HepG2 (cell line): ENCODE measurements around the gene ZNF652. TPM values are rescaled to one million over a fixed set of nuclear protein-coding genes. Genes with fewer than 3 reads are reported as not detected.
A peak's percentile ranks its signal among the peaks of the same experiment; 100 is the strongest.

ENCODE experiments used
- ATAC-seq: fragments of 200-7000 bp; cut with Tn5 transposase; 3 replicates; pipeline ENCODE4 v1.9.1; 2020; ENCODE audit warnings: mild to moderate bottlenecking, moderate library complexity
- BruUV-seq: library from RNA; stranded (reverse); fragments of 400-500 nt; replicated peaks from 2 replicates; lab custom pipeline; 2021; lab: Mats Ljungman, UMichigan
- CTCF ChIA-PET: fragments of 300-600 bp; formaldehyde crosslinking; extraction: SDS; loops from one replicate; lab custom pipeline; 2021; ENCODE audit warnings: low total read pairs, inconsistent platforms, low intra/inter-chr PET ratio; lab: Yijun Ruan, JAX
- POLR2A ChIA-PET: fragments of 350-600 bp; sonication (Branson Sonifier 250); formaldehyde crosslinking; loops from one replicate; lab custom pipeline; 2020; ENCODE audit warnings: antibody characterized with exemption, inconsistent platforms; lab: Yijun Ruan, JAX
- DNase-seq: peaks from one replicate; pipeline ENCODE4 v3.0.0-alpha.2; 2015; ENCODE audit warnings: low spot score
- FAIRE-seq: peaks from 3 replicates; lab custom pipeline; 2011; peaks lifted over from hg19 to GRCh38; lab: Jason Lieb, UNC
- H2AFZ ChIP-seq: one replicate; pipeline ENCODE4 v1.6.1; 2011; ENCODE audit warnings: low read length, inconsistent platforms
- H3K27ac ChIP-seq: fragments of 300-600 bp; 3 replicates; pipeline ENCODE4 v1.8.0; 2011; ENCODE audit warnings: mixed run types, mild to moderate bottlenecking, mixed read lengths, low read length, inconsistent platforms; ENCODE audit not compliant: insufficient read depth; ENCODE audit errors: extremely low read length
- H3K27me3 ChIP-seq, 2 experiments: fragments of 200-600 bp in 1 of 2; 2 replicates in 1 of 2; 3 replicates in 1 of 2; pipeline versions ENCODE4 v1.6.0 to v1.8.0; 2011; ENCODE audit warnings: low read length in 2 of 2, mild to moderate bottlenecking in 2 of 2, moderate library complexity in 2 of 2, inconsistent platforms in 1 of 2; ENCODE audit not compliant: insufficient read depth in 2 of 2, control insufficient read depth in 1 of 2
- H3K36me3 ChIP-seq, 2 experiments: fragments of 200-600 bp in 1 of 2; replicated peaks in 1 of 2; 2 replicates in 1 of 2; 3 replicates in 1 of 2; pipeline versions ENCODE4 v1.5.1 to v1.8.0; 2011; ENCODE audit warnings: low read length in 2 of 2, inconsistent platforms in 1 of 2; ENCODE audit not compliant: insufficient read depth in 2 of 2, control insufficient read depth in 1 of 2
- H3K4me1 ChIP-seq: 2 replicates; pipeline ENCODE4 v1.5.1; 2012; ENCODE audit warnings: low read length, inconsistent platforms; ENCODE audit not compliant: insufficient read depth
- H3K4me2 ChIP-seq: 2 replicates; pipeline ENCODE4 v1.6.0; 2011; ENCODE audit warnings: low read depth, low read length, inconsistent platforms
- H3K4me3 ChIP-seq, 3 experiments: fragments of 200-600 bp in 1 of 3; sonication (generic), shearing (Covaris generic) in 1 of 3; replicated peaks in 1 of 3; 2 replicates each; pipeline ENCODE4 v1.5.1; 2011 to 2016; ENCODE audit warnings: low read length in 3 of 3, inconsistent platforms in 2 of 3, low read depth in 2 of 3, mild to moderate bottlenecking in 2 of 3, control low read depth in 1 of 3, mixed read lengths in 1 of 3; ENCODE audit not compliant: insufficient read depth in 1 of 3
- H3K79me2 ChIP-seq: one replicate; pipeline ENCODE4 v1.6.1; 2011; ENCODE audit warnings: low read length, inconsistent platforms; ENCODE audit not compliant: insufficient read depth
- H3K9ac ChIP-seq: 2 replicates; pipeline ENCODE4 v1.6.0; 2011; ENCODE audit warnings: mild to moderate bottlenecking, low read depth, low read length, inconsistent platforms; ENCODE audit not compliant: insufficient read depth
- H3K9me3 ChIP-seq: 2 replicates; pipeline ENCODE4 v1.5.1; 2012; ENCODE audit warnings: mild to moderate bottlenecking, low read length
- H4K20me1 ChIP-seq: 2 replicates; pipeline ENCODE4 v1.6.0; 2011; ENCODE audit warnings: inconsistent platforms, mild to moderate bottlenecking, low read length, moderate library complexity; ENCODE audit not compliant: insufficient read depth
- ATM ChIP-seq: fragments of 450-650 bp; IDR thresholded peaks from 2 replicates; pipeline ENCODE4 v1.7.1; 2017; ENCODE audit warnings: mild to moderate bottlenecking, borderline replicate concordance
- MED13 ChIP-seq: sonication (generic); formaldehyde crosslinking; IDR thresholded peaks from 2 replicates; pipeline ENCODE4 v1.5.0; 2020; ENCODE audit warnings: missing genetic modification reagents
- NCOA2 ChIP-seq: sonication (generic); formaldehyde crosslinking; IDR thresholded peaks from 2 replicates; pipeline ENCODE4 v1.8.0; 2022; ENCODE audit warnings: inconsistent platforms
- NR2F2 ChIP-seq: IDR thresholded peaks from 2 replicates; pipeline ENCODE4 v1.6.1; 2012; ENCODE audit warnings: low read depth, inconsistent platforms, borderline replicate concordance
- POLR2G ChIP-seq: fragments of 200-400 bp; formaldehyde crosslinking; IDR thresholded peaks from 2 replicates; pipeline ENCODE4 v1.6.1; 2018; ENCODE audit warnings: mild to moderate bottlenecking, low read depth, low read length, moderate library complexity
- TEAD3 ChIP-seq: optimal IDR thresholded peaks from 2 replicates; pipeline ENCODE3; 2016; ENCODE audit warnings: borderline replicate concordance
- ZC3H4 ChIP-seq: sonication (generic); formaldehyde crosslinking; IDR thresholded peaks from 2 replicates; pipeline ENCODE4 v1.4.0; 2020; ENCODE audit warnings: missing genetic modification reagents, borderline replicate concordance
- ZKSCAN8 ChIP-seq: IDR thresholded peaks from 2 replicates; pipeline ENCODE4 v1.6.1; 2016; ENCODE audit warnings: borderline replicate concordance, missing genetic modification reagents, missing compliant biosample characterization
- ZMAT3 ChIP-seq: sonication (generic); formaldehyde crosslinking; conservative IDR thresholded peaks from 2 replicates; pipeline ENCODE4 v1.7.0; 2021; ENCODE audit warnings: missing genetic modification reagents
- ZNF12 ChIP-seq: sonication (generic); formaldehyde crosslinking; IDR thresholded peaks from 2 replicates; pipeline ENCODE4 v1.5.0; 2020; ENCODE audit warnings: missing genetic modification reagents
- WGBS: methylation state at CpG from one replicate; pipeline ENCODE4 v1.1.6; 2017; ENCODE audit warnings: low lambda C conversion rate; 5-methylcytosine and 5-hydroxymethylcytosine counted together
- in situ Hi-C: cut with HindIII; loops from 2 replicates; pipeline ENCODE4 v1.10.0; 2017; ENCODE audit warnings: low pct_unique_long_range_greater_than_20kb; ENCODE audit not compliant: extremely low pct_ligation_motif_present
- intact Hi-C: fragments of 100-400 bp; cut with micrococcal nuclease; formaldehyde crosslinking; loops from one replicate; pipeline ENCODE4 v1.10.0; 2022; ENCODE audit not compliant: unreplicated experiment
- polyA plus RNA-seq, 8 experiments: library from polyadenylated mRNA; depleted of rRNA in 3 of 8; stranded (reverse) in 7 of 8; unstranded in 1 of 8; fragments of >200 nt; fragmentation: Illumina TruSeq in 4 of 8; extraction: Trizol in 4 of 8; gene quantifications; 2 replicates each; pipeline versions ENCODE4 v1.2.1 to v1.2.3, GENCODE V29; 2011 to 2016; ENCODE audit warnings: low read depth in 4 of 8, missing spikeins in 1 of 8, mixed read lengths in 1 of 8; ENCODE audit not compliant: insufficient read depth in 1 of 8
- total RNA-seq, 5 experiments: library from RNA; depleted of rRNA; stranded (reverse); fragments of >200 nt; fragmentation: Illumina TruSeq; extraction: Trizol; gene quantifications; 2 replicates each; pipeline ENCODE4 v1.2.3, GENCODE V29; 2016; ENCODE audit warnings: low read depth in 1 of 5
- TF ChIP-seq, protein P1 (sequence below): sonication (generic); formaldehyde crosslinking; IDR thresholded peaks from 2 replicates; pipeline ENCODE4 v1.5.0; 2020; ENCODE audit warnings: missing genetic modification reagents, mild to moderate bottlenecking, borderline replicate concordance
- TF ChIP-seq, protein P2 (sequence below): sonication (generic); formaldehyde crosslinking; IDR thresholded peaks from 2 replicates; pipeline ENCODE4 v1.5.0; 2020; ENCODE audit warnings: missing genetic modification reagents
- TF ChIP-seq, protein P3 (sequence below): sonication (generic); formaldehyde crosslinking; IDR thresholded peaks from 2 replicates; pipeline ENCODE4 v1.4.0; 2020; ENCODE audit warnings: mild to moderate bottlenecking, missing genetic modification reagents
- TF ChIP-seq, protein P4 (sequence below), 2 experiments: sonication (generic) in 1 of 2; formaldehyde crosslinking in 1 of 2; IDR thresholded peaks; 2 replicates each; pipeline versions ENCODE4 v1.6.1 to v1.9.0; 2014 to 2022; ENCODE audit warnings: antibody characterized with exemption in 1 of 2, borderline replicate concordance in 1 of 2, inconsistent platforms in 1 of 2, low read depth in 1 of 2, missing genetic modification reagents in 1 of 2
- TF ChIP-seq, protein P5 (sequence below): IDR thresholded peaks from 2 replicates; pipeline ENCODE4 v1.6.1; 2012; ENCODE audit warnings: inconsistent platforms
- TF ChIP-seq, protein P6 (sequence below): sonication (generic); formaldehyde crosslinking; IDR thresholded peaks from 2 replicates; pipeline ENCODE4 v1.5.0; 2020; ENCODE audit warnings: missing genetic modification reagents

ZNF652 gene
- total and polyA plus RNA-seq, 2 of the 13 experiments (the other 11 are each of a cell fraction or from before 2014, with no cell fraction given), result 16.2 to 30.2 TPM

DNA sequence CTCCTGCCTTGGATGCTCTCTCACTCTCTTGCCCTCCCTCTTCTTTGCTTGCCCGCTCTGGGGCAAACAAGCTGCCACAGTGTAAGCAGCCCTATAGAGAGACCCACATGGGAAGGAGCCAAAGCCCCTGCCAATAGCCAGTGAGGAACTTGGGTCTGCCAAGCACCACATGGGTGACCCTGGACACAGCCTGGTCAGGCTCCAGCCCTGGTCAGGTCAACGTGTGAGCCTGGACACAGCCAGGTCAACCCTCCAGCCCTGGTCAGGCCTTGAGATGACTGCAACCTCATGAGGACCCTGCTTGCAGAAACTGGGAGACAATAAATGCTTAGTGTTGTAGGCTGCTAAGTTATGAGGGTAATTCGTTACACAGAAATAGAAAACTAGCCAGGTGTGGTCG lies 117.2 kb downstream of the ZNF652 start:
- peaks cover 1 to 26% of the 10 kb centered on the region in 2 experiments; a peak in 4 of 5 replicates for H3K27me3 ChIP-seq
- intact Hi-C loops, result no loop called here
- H3K36me3 ChIP-seq, result no peaks in the 10 kb centered on the region
- no peak overlapping the region for H3K4me3 ChIP-seq
- ChIA-PET CTCF (no interaction called here), POLR2A (no interaction called here)
- no peak overlapping the region for H2AFZ ChIP-seq
- no peaks in the 10 kb centered on the region for H4K20me1 ChIP-seq
- H3K4me1 ChIP-seq, result no peaks in the 10 kb centered on the region
- in situ Hi-C loops, result no loop called here
- no peak overlapping the region for H3K9ac ChIP-seq
- BruUV-seq, result no TSS peak
- ATAC-seq (peak; percentile 59), DNase-seq (no peak), FAIRE-seq (no peak)
- no peaks in the 10 kb centered on the region for H3K79me2 ChIP-seq
- WGBS, result 85% methylated on average over 3 of the region's 4 CpGs
- H3K27ac ChIP-seq, result no peak overlapping the region
- no peaks in the 10 kb centered on the region for H3K9me3 ChIP-seq
- H3K4me2 ChIP-seq, result no peak overlapping the region
- TF ChIP-seq, protein P1, sequence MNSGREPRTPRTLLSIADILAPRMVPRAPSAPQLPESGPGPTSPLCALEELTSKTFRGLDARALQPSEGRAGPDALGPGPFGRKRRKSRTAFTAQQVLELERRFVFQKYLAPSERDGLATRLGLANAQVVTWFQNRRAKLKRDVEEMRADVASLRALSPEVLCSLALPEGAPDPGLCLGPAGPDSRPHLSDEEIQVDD (CRISPR knock-in tag), result no peak
- TF ChIP-seq, protein P2, sequence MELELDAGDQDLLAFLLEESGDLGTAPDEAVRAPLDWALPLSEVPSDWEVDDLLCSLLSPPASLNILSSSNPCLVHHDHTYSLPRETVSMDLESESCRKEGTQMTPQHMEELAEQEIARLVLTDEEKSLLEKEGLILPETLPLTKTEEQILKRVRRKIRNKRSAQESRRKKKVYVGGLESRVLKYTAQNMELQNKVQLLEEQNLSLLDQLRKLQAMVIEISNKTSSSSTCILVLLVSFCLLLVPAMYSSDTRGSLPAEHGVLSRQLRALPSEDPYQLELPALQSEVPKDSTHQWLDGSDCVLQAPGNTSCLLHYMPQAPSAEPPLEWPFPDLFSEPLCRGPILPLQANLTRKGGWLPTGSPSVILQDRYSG (CRISPR knock-in tag), result no peak
- no peak for TF ChIP-seq ATM
- no peak for TF ChIP-seq NCOA2
- no peak for TF ChIP-seq ZKSCAN8 (CRISPR knock-in tag)
- TF ChIP-seq POLR2G, result no peak
- TF ChIP-seq ZMAT3 (CRISPR knock-in tag), result no peak
- TF ChIP-seq NR2F2, result no peak
- TF ChIP-seq ZC3H4 (CRISPR knock-in tag), result no peak
- TF ChIP-seq, protein P3, sequence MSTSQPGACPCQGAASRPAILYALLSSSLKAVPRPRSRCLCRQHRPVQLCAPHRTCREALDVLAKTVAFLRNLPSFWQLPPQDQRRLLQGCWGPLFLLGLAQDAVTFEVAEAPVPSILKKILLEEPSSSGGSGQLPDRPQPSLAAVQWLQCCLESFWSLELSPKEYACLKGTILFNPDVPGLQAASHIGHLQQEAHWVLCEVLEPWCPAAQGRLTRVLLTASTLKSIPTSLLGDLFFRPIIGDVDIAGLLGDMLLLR (CRISPR knock-in tag), result no peak
- no peak for TF ChIP-seq TEAD3 (CRISPR knock-in tag)
- no peak for TF ChIP-seq MED13 (CRISPR knock-in tag)
- TF ChIP-seq, protein P4, sequence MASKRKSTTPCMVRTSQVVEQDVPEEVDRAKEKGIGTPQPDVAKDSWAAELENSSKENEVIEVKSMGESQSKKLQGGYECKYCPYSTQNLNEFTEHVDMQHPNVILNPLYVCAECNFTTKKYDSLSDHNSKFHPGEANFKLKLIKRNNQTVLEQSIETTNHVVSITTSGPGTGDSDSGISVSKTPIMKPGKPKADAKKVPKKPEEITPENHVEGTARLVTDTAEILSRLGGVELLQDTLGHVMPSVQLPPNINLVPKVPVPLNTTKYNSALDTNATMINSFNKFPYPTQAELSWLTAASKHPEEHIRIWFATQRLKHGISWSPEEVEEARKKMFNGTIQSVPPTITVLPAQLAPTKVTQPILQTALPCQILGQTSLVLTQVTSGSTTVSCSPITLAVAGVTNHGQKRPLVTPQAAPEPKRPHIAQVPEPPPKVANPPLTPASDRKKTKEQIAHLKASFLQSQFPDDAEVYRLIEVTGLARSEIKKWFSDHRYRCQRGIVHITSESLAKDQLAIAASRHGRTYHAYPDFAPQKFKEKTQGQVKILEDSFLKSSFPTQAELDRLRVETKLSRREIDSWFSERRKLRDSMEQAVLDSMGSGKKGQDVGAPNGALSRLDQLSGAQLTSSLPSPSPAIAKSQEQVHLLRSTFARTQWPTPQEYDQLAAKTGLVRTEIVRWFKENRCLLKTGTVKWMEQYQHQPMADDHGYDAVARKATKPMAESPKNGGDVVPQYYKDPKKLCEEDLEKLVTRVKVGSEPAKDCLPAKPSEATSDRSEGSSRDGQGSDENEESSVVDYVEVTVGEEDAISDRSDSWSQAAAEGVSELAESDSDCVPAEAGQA (IDR thresholded peaks at IDR 0.05; ENCODE audit: low read depth), result no peak
- TF ChIP-seq, protein P4 (CRISPR knock-in tag; IDR thresholded peaks at IDR 0.05; ENCODE audit: borderline replicate concordance), result no peak
- TF ChIP-seq, protein P5, sequence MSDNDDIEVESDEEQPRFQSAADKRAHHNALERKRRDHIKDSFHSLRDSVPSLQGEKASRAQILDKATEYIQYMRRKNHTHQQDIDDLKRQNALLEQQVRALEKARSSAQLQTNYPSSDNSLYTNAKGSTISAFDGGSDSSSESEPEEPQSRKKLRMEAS, result no peak
- TF ChIP-seq ZNF12 (CRISPR knock-in tag), result no peak
- TF ChIP-seq, protein P6, sequence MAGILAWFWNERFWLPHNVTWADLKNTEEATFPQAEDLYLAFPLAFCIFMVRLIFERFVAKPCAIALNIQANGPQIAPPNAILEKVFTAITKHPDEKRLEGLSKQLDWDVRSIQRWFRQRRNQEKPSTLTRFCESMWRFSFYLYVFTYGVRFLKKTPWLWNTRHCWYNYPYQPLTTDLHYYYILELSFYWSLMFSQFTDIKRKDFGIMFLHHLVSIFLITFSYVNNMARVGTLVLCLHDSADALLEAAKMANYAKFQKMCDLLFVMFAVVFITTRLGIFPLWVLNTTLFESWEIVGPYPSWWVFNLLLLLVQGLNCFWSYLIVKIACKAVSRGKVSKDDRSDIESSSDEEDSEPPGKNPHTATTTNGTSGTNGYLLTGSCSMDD (CRISPR knock-in tag), result no peak
